ENCODE results near the gene PPP1R15B.
A peak's percentile ranks its signal among the peaks of the same experiment; 100 is the strongest.

PPP1R15B gene

DNA sequence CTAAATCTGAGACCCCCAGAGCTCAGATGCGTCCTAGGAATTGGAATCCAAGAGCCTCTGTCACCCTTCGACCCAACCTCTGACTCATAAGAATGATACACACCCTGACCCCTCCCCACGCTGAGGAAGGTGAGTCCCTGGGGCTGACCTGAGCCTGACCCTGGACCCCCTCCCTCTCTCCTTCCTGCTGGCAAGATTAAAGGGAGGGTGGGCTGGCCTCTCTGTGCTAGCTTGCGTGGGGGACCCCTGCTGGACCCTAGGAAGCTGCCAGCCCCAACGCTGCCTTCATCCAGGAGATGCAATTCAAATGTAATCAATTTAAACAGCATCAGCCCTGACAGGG is 52.5 kb downstream of the PPP1R15B start:
- Mint-ChIP-seq H3K27ac (no peak overlapping the region), H3K27me3 (peaks cover 37% of the 10 kb centered on the region), H3K9me3 (no peaks in the 10 kb centered on the region), H3K4me1 (peaks cover 43% of the 10 kb centered on the region), H3K4me3 (no peak overlapping the region)
- DNase-seq (no peak), ATAC-seq (no peak)

DNA sequence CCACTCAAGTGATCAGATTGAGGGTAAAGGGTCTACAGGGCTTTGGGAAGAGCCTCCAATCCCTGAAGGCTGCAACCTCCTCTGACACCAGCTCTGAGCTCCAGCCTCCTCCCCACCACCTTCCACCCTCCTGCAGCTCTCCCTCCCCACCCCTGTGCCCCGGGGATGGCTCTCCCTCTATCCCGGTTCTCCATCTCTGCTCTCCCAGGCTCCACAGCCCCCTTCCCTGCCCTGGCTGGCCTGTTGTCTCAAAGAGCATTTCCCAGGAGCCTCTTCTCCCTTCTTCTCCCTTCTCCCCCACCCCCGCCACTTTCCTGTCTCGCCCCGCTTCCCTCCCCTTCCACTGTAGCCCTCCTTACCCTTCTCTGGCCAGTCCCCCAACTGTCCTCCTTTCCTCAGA is 53.0 kb downstream of the PPP1R15B start:
- Mint-ChIP-seq H3K27me3 (peaks cover 37% of the 10 kb centered on the region), H3K27ac (no peak overlapping the region), H3K4me1 (peaks cover 38% of the 10 kb centered on the region), H3K9me3 (no peaks in the 10 kb centered on the region), H3K4me3 (no peak overlapping the region)
- ATAC-seq = no peak
- no peak for DNase-seq

DNA sequence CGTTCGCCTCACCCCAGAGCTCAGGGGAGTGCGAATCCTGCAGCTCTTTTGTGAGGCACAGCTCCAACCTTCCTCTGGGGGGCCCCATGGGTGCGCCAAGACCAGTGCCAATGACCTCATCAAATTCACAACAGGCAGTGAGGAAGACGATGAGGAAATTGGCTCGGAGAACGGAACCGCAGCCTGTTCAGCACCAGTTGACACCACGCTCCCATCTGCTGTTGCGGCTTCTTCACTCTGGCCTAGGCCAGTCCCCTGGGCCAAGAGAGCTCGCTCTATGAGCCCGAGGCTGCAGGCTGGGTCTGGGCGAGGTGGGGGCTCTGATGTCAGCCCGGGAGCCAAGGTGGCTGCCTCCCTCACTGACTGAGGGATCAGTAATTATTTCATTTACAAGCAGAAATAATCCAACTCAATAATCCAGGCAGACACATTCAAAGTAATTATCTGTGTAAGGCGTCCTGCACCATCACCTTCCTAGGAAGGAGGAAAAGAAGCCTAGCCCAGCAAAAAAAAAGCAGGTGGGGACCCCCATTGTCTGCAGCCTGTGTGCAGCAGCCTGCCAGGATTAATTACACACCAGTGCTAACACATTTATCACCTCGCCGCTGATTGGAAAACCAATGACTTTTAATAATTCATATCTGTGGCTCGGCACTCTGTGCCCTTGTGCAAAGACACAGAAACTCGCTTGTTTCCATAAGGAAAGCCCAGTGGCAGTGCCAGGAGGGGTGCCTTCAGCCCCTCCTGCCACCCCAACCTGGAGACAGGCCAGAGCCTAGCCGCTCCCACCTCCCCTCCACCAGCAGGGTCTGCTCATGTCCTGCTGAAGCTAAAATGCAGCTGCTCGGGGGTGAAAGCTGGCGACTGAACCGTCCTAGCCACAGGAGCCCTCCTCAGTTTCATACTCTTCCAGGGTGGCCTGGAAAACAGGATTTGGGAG is 53.8 kb downstream of the PPP1R15B start:
- Mint-ChIP-seq H3K9me3 (no peaks in the 10 kb centered on the region), H3K4me3 (no peak overlapping the region), H3K27me3 (peaks cover 36% of the 10 kb centered on the region), H3K4me1 (peaks cover 31% of the 10 kb centered on the region), H3K27ac (peak overlapping the region in 1 of 2 donors; percentile 84)
- ATAC-seq (no peak), DNase-seq (no peak)

GRCh38 chr1:204356997-204357396 is 54.6 kb downstream of the PPP1R15B start:
- DNase-seq (no peak), ATAC-seq (no peak)
- Mint-ChIP-seq H3K4me3 (no peak overlapping the region), H3K27ac (no peak overlapping the region), H3K4me1 (peaks cover 24% of the 10 kb centered on the region), H3K9me3 (no peaks in the 10 kb centered on the region), H3K27me3 (peaks cover 30% of the 10 kb centered on the region)

DNA sequence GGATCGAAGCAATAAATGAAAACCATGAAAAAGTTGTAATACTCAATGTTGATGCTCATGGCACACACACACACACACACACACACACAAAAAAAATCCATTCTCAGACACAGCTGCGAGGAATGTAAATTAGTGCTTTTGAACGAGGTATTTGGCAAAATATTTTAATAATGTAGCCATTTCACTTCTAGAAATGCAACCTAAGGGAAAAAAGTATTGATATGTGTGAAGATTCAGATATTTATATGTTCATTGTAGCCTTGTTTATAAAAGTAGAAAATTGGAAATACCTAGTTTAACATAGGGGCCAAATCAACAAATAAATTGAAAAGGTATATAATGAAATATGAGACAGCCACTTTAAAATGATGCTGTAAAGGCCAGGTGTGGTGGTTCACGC is 55.7 kb downstream of the PPP1R15B start:
- Mint-ChIP-seq H3K4me1 (peaks cover 30% of the 10 kb centered on the region), H3K27ac (no peak overlapping the region), H3K27me3 (peaks cover 30% of the 10 kb centered on the region), H3K4me3 (no peak overlapping the region), H3K9me3 (no peaks in the 10 kb centered on the region)
- DNase-seq = no peak
- no peak for ATAC-seq

DNA sequence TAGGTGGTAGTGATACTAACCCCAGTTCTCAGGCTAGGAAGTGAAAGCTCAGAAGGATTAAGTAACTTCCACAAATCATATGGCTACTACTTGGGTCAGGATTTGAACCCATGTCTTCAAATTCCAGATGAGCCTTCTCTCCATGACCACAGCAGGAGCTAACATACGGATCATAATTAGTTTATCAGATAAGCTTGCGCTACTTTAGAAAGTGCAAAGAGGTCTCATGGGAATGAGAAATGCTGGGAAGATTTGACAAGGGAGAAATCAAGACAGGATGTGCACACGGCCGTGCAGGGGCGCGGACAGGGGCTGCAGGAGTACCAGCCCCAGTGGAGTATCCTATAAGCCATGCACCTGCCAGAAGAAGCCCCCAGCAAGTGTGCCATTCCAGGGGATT is 57.0 kb downstream of the PPP1R15B start:
- DNase-seq = no peak

More for the DNA sequence above, 57.0 kb downstream of the PPP1R15B start:
- no peak overlapping the region for H3K4me3 Mint-ChIP-seq
- H3K9me3 Mint-ChIP-seq = no peaks in the 10 kb centered on the region
- no peak for ATAC-seq
- peaks cover 23% of the 10 kb centered on the region for H3K27me3 Mint-ChIP-seq
- H3K4me1 Mint-ChIP-seq = peaks cover 28% of the 10 kb centered on the region
- H3K27ac Mint-ChIP-seq = no peak overlapping the region

Measured in stimulated activated naive CD8-positive, alpha-beta T cell treated with anti-CD3 and anti-CD28 coated beads, Interleukin-15, amount 100 ng/mL, for 72 hours (primary cell).